GM23248 (cell line): ENCODE data around the gene CCDC183.

Experiments
- EZH2 ChIP-seq: fragments of 200-600 bp; sonication (generic); IDR thresholded peaks from 2 replicates; pipeline ENCODE4 v1.6.1; 2018; ENCODE audit warnings: antibody characterized with exemption, mild to moderate bottlenecking; ENCODE audit not compliant: insufficient read depth, poor library complexity, severe bottlenecking
- EZH2phosphoT487 ChIP-seq: fragments of 200-600 bp; sonication (generic); IDR thresholded peaks from 2 replicates; pipeline ENCODE4 v1.6.1; 2018; ENCODE audit warnings: antibody characterized with exemption, moderate library complexity, mild to moderate bottlenecking, low read depth; ENCODE audit not compliant: insufficient read depth

GRCh38 chr9:136805207-136805740, 9.1 kb downstream of the CCDC183 start:
- TF ChIP-seq EZH2, result no peak
- TF ChIP-seq EZH2phosphoT487, result no peak
